CD14-positive monocyte (primary cell): ENCODE measurements around the gene DNAJA3. TPM values are rescaled to one million over a fixed set of nuclear protein-coding genes. Genes with fewer than 3 reads are reported as not detected.
A peak's percentile ranks its signal among the peaks of the same experiment; 100 is the strongest.

Source experiments
- DNase-seq, 3 donors: peaks; one replicate each; pipeline ENCODE4 v3.0.0-alpha.2; 2011 to 2022
- H2AFZ ChIP-seq: 2 replicates; pipeline ENCODE4 v1.6.0; 2012; ENCODE audit warnings: mild to moderate bottlenecking, low read depth, low read length, inconsistent platforms; ENCODE audit not compliant: insufficient read depth, poor library complexity, severe bottlenecking
- H3K27ac ChIP-seq, 2 donors: 1 replicate in 1 of 2; 2 replicates in 1 of 2; pipeline ENCODE4 v1.5.1; 2012 to 2013; ENCODE audit warnings: low read length in 2 of 2, control low read depth in 1 of 2, inconsistent platforms in 1 of 2, low read depth in 1 of 2, mild to moderate bottlenecking in 1 of 2
- H3K27me3 ChIP-seq, 2 donors: one replicate each; pipeline versions ENCODE4 v1.6.0 to v1.6.1; 2011 to 2013; ENCODE audit warnings: low read length in 2 of 2; ENCODE audit not compliant: control insufficient read depth in 2 of 2, insufficient read depth in 2 of 2
- H3K36me3 ChIP-seq, 2 donors: replicated peaks in 1 of 2; 1 replicate in 1 of 2; 2 replicates in 1 of 2; pipeline versions ENCODE4 v1.5.1 to v1.6.1; 2012 to 2013; ENCODE audit warnings: low read length in 2 of 2, control low read depth in 1 of 2, inconsistent platforms in 1 of 2, mild to moderate bottlenecking in 1 of 2; ENCODE audit not compliant: insufficient read depth in 2 of 2, control insufficient read depth in 1 of 2
- H3K4me1 ChIP-seq, 2 donors: 1 replicate in 1 of 2; 2 replicates in 1 of 2; pipeline versions ENCODE4 v1.5.1 to v1.6.1; 2012 to 2013; ENCODE audit warnings: low read length in 2 of 2, control low read depth in 1 of 2, inconsistent platforms in 1 of 2, mild to moderate bottlenecking in 1 of 2, moderate library complexity in 1 of 2; ENCODE audit not compliant: insufficient read depth in 2 of 2, control insufficient read depth in 1 of 2
- H3K4me2 ChIP-seq: replicated peaks from 2 replicates; pipeline ENCODE3; 2012; ENCODE audit warnings: low read length, moderate library complexity, mild to moderate bottlenecking; ENCODE audit not compliant: poor library complexity, severe bottlenecking; ENCODE audit errors: extremely low read depth
- H3K4me3 ChIP-seq, 3 experiments: fragments of 200-600 bp in 1 of 3; sonication (generic) in 1 of 3; replicated peaks in 1 of 3; 1 replicate in 2 of 3; 2 replicates in 1 of 3; pipeline ENCODE4 v1.5.1; 2011 to 2013; ENCODE audit warnings: low read length in 3 of 3, mild to moderate bottlenecking in 3 of 3, control low read depth in 2 of 3, low read depth in 2 of 3, inconsistent platforms in 1 of 3, moderate library complexity in 1 of 3
- H3K79me2 ChIP-seq: 2 replicates; pipeline ENCODE4 v1.6.0; 2012; ENCODE audit warnings: mild to moderate bottlenecking, control low read depth, inconsistent platforms, low read length, moderate library complexity; ENCODE audit not compliant: insufficient read depth
- H3K9ac ChIP-seq: 2 replicates; pipeline ENCODE4 v1.6.0; 2017; ENCODE audit warnings: low read length, mild to moderate bottlenecking; ENCODE audit not compliant: insufficient read depth, poor library complexity, severe bottlenecking
- H3K9me3 ChIP-seq, 2 donors: replicated peaks in 1 of 2; 1 replicate in 1 of 2; 2 replicates in 1 of 2; pipeline versions ENCODE4 v1.5.1 to v1.6.1; 2012 to 2013; ENCODE audit warnings: low read length in 2 of 2, control low read depth in 1 of 2; ENCODE audit not compliant: control insufficient read depth in 1 of 2, insufficient read depth in 1 of 2
- H4K20me1 ChIP-seq: 2 replicates; pipeline ENCODE4 v1.6.0; 2012; ENCODE audit warnings: mild to moderate bottlenecking, low read length, control low read depth, moderate library complexity; ENCODE audit not compliant: insufficient read depth
- H3K27ac Mint-ChIP-seq, 7 donors: one replicate each; pipeline ENCODE4 v1.8.0; 2020; ENCODE audit warnings: mild to moderate bottlenecking in 7 of 7, mixed read lengths in 7 of 7, moderate library complexity in 6 of 7, inconsistent platforms in 2 of 7
- H3K27me3 Mint-ChIP-seq, 3 donors: one replicate each; pipeline ENCODE4 v1.8.0; 2021 to 2022; ENCODE audit warnings: low read depth in 3 of 3, mild to moderate bottlenecking in 3 of 3, mixed read lengths in 3 of 3, moderate library complexity in 3 of 3, inconsistent platforms in 1 of 3
- H3K36me3 Mint-ChIP-seq, 2 donors: one replicate each; pipeline ENCODE4 v1.8.0; 2020; ENCODE audit warnings: mixed read lengths in 2 of 2, inconsistent platforms in 1 of 2, mild to moderate bottlenecking in 1 of 2
- H3K4me1 Mint-ChIP-seq: one replicate; pipeline ENCODE4 v1.8.0; 2020; ENCODE audit warnings: mild to moderate bottlenecking, mixed read lengths
- H3K4me3 Mint-ChIP-seq, 2 donors: one replicate each; pipeline ENCODE4 v1.8.0; 2020; ENCODE audit warnings: mild to moderate bottlenecking in 2 of 2, mixed read lengths in 2 of 2, moderate library complexity in 1 of 2
- H3K9me3 Mint-ChIP-seq, 7 donors: one replicate each; pipeline ENCODE4 v1.8.0; 2020 to 2022; ENCODE audit warnings: mixed read lengths in 7 of 7, mild to moderate bottlenecking in 6 of 7, moderate library complexity in 6 of 7, inconsistent platforms in 2 of 7
- WGBS: methylation state at CpG from one replicate; pipeline ENCODE4 v1.1.5; 2013; ENCODE audit warnings: missing lambda C conversion rate; ENCODE audit not compliant: insufficient coverage; 5-methylcytosine and 5-hydroxymethylcytosine counted together
- intact Hi-C, 2 donors: fragments of 100-400 bp; cut with micrococcal nuclease; formaldehyde crosslinking; loops; one replicate each; pipeline versions ENCODE4 v1.15.0 to v1.15.1; 2023
- polyA plus RNA-seq, 3 donors: library from polyadenylated mRNA; depleted of rRNA in 1 of 3; unstranded in 2 of 3; stranded (reverse) in 1 of 3; fragments of 300-500 nt in 2 of 3; fragments of >200 nt in 1 of 3; fragmentation: Illumina TruSeq in 2 of 3; gene quantifications; 1 replicate in 2 of 3; 2 replicates in 1 of 3; pipeline ENCODE4 v1.2.3, GENCODE V29; 2012 to 2021
- TF ChIP-seq, protein P1 (sequence below): fragments of 200-600 bp; IDR thresholded peaks from one replicate; pipeline ENCODE4 v1.8.0; 2022; ENCODE audit warnings: antibody characterized with exemption, mild to moderate bottlenecking

The DNAJA3 gene
- polyA plus RNA-seq, 3 donors, result 17.1 to 27.9 (median 19.5) TPM

DNA sequence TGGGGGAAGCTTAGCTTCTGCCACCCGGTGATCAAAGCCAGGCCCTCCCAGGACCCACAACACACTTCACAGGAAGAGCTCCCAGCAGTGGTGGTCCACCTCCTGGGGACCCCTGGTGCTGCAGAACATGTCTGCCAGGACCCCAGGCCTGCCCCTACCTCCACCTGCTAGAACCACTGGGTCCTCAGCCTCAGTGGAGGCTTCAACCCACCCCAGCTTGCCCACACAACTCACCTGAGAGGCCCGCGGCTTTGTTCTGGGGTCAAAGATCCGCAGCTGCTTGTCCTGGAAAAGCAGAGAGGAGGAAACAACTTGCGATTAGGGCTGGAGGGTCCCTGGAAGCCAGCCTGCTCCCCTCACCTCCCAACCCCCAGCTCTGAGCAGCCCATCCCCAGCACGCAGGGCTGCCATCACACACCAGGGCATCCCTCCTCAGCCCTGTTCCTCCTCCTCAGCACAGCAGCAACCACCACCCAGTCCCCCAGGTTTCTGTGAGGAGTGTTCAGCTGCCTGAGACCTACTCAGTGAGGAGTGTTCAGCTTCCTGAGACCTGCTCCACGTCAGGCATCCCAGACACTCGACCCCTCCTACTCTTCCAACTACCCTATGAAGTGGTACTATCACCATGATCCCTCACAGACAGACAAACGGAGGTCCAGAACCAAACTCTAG, 30.5 kb upstream of the DNAJA3 start:
- Mint-ChIP-seq H3K4me1 (peaks cover 21% of the 10 kb centered on the region), H3K9me3 (no peaks in the 10 kb centered on the region), H3K27ac (peak overlapping the region in 4 of 7 donors; percentile 18 to 76 (median 46)), H3K36me3 (peaks cover 68 to 85% of the 10 kb centered on the region in 2 donors), H3K4me3 (no peak overlapping the region), H3K27me3 (no peaks in the 10 kb centered on the region)
- TF ChIP-seq, protein P1, sequence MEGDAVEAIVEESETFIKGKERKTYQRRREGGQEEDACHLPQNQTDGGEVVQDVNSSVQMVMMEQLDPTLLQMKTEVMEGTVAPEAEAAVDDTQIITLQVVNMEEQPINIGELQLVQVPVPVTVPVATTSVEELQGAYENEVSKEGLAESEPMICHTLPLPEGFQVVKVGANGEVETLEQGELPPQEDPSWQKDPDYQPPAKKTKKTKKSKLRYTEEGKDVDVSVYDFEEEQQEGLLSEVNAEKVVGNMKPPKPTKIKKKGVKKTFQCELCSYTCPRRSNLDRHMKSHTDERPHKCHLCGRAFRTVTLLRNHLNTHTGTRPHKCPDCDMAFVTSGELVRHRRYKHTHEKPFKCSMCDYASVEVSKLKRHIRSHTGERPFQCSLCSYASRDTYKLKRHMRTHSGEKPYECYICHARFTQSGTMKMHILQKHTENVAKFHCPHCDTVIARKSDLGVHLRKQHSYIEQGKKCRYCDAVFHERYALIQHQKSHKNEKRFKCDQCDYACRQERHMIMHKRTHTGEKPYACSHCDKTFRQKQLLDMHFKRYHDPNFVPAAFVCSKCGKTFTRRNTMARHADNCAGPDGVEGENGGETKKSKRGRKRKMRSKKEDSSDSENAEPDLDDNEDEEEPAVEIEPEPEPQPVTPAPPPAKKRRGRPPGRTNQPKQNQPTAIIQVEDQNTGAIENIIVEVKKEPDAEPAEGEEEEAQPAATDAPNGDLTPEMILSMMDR, result no peak
- Histone ChIP-seq H3K79me2 (peaks cover 43% of the 10 kb centered on the region), H3K4me2 (no peak overlapping the region), H3K4me1 (peaks cover 16% of the 10 kb centered on the region in 2 donors), H3K27me3 (no peaks in the 10 kb centered on the region), H3K9me3 (no peaks in the 10 kb centered on the region), H3K27ac (peak overlapping the region in 1 of 2 donors; percentile 41), H3K9ac (no peak overlapping the region), H3K4me3 (no peak overlapping the region), H4K20me1 (peaks cover 97% of the 10 kb centered on the region), H3K36me3 (peaks cover 60 to 92% of the 10 kb centered on the region in 2 donors), H2AFZ (no peak overlapping the region)
- WGBS, result 79% methylated on average over 5 of the region's 9 CpGs
- intact Hi-C loops, result no loop called here
- DNase-seq, result no peak

DNA sequence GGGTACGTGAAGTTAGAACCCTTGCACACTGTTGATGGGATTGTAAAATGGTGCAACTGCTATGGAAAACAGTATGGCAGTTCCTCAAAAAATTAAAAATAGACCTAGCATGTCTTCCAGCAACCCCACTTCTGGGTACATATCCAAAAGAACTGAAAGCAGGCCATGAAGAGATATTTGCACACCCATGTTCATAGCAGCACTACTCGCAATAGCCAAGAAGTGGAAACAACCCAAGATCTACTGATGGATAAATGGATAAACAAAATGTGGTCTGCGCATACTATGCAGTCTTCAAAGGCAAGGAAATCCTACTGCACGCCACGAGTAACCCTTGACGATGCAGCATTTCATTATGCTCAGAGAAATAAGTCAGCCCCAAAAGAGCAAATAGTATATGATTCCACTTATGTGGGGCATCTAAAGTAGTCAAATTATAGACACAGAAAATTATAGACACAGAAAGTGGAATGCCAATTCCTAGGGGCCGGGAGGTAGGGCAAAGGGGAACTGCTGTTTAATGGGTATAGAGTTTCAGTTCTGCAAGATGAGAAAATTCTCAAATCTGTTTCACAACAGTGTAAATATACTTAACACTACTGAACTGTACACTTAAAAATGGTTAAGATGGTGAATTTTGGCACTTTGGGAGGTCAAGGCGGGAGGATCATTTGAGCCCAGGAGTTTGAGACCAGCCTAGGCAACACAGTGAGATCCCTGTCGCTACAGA, 26.5 kb upstream of the DNAJA3 start:
- Mint-ChIP-seq H3K9me3 (no peaks in the 10 kb centered on the region), H3K4me1 (peaks cover 25% of the 10 kb centered on the region), H3K27me3 (no peaks in the 10 kb centered on the region), H3K27ac (peak overlapping the region; percentile 71 to 85 (median 81)), H3K4me3 (no peak overlapping the region), H3K36me3 (peaks cover 61 to 86% of the 10 kb centered on the region in 2 donors)
- Histone ChIP-seq H3K27ac (peak overlapping the region in 1 of 2 donors; percentile 27), H3K27me3 (no peaks in the 10 kb centered on the region), H3K79me2 (peaks cover 52% of the 10 kb centered on the region), H3K4me1 (peaks cover 16 to 28% of the 10 kb centered on the region in 2 donors), H3K4me2 (no peak overlapping the region), H3K4me3 (peak overlapping the region in 1 of 3 experiments; percentile 15), H3K9ac (no peak overlapping the region), H2AFZ (no peak overlapping the region), H3K9me3 (no peaks in the 10 kb centered on the region), H3K36me3 (peaks cover 52 to 87% of the 10 kb centered on the region in 2 donors), H4K20me1 (peaks cover 97% of the 10 kb centered on the region)
- intact Hi-C loops, result no loop called here
- TF ChIP-seq, protein P1, result no peak
- WGBS, result 92% methylated on average over 2 of the region's 9 CpGs
- DNase-seq, result no peak
